NAMALWA (cell line): ENCODE measurements around the gene HYI.
A peak's percentile ranks its signal among the peaks of the same experiment; 100 is the strongest.
"Not testable (repeated sequence)": the region's sequence is repeated elsewhere in the genome, so short reads cannot be mapped to it uniquely, and the experiment has no call there.

ENCODE experiments used
- DNase-seq: peaks from one replicate; pipeline ENCODE4 v3.0.0-alpha.2; 2015; ENCODE audit warnings: low spot score

HYI gene

DNA sequence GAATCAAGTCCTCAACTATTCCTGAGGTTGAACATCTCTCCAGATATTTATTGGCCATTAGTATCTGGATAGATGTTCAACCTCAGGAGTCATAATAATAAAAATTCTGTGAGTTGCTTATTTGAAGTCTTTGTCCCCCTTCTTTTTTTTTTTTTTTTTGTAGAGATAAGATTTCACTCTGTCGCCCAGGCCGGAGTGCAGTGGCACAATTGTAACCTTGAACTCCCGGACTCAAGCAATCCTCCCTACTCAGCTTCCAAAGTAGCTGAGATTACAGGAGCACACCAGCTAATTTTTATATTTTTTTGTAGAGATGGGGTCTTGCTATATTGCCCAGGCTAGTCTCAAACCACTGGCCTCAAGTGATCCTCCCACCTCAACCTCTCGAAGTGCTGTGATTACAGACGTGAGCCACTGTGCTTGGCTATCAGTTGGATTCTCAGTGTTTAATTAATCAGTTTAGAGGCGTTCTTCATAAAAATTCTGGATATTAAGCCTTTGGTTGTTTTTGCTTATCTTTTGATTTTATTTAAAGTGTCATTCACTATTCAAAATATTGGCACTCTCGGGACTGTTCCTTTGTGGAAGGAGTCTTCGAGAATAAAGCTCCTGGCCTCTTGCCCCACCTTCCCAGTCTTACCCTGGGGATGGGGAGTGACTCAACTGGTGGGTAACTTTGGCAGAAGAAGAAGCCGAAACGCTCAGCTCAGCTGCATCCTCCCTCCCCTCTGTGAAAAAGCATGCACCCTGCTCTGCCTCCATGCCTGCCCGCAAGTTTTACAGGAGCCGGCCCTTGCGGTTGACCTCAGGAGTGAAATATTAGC, 11.2 kb upstream of the HYI start:
- no peak for DNase-seq

DNA sequence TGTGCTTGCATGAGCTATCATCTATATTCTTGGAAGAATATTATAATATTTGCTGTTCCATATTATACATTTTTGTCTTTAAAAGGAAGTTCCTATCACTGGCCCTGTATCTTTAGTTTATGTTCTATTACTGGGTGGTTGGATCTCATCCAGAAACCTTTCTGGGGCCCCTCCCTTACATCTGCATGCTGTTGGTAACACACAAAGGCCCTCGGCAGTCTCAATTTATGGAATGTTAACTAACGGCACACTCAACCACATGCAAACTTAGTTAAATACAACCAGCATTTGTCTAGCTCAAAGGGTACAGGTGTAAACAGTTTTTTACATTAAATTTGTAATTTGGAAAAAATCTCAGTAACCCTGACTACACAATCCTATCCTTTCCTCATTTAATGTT, 9.7 kb upstream of the HYI start:
- no peak for DNase-seq

DNA sequence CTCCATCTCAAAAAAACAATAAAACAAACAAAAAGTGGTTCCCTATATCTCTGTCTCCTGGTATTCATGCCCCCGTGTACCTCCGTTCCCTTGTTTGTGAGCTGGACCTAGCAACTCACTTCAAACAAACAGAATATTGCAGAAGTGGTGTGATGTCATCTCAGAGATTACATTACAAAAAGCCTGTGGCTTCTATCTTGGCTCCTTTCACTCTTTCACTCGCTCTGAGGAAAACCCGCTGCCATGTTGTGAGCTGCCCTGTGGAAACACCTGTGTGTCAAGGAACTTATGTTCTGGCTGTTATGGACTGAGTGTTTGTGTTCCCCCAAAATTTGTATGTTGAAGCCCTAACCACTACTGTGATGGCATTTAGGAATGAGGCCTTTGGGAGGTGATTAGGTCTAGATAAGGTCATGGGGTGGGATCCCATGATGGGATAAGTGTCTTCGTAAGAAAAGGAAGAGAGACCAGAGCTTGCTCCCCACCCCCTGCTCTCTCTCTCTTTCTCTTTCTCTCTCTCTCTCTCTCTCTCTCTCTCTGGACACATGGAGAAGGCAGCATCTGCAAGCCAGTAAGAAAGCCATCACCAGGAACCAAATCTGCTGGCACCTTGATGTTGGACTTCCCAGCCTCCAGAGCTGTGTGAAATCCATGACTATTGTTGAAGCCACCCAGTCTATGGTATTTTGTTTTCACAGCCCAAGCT, 7.4 kb upstream of the HYI start:
- DNase-seq = no peak

DNA sequence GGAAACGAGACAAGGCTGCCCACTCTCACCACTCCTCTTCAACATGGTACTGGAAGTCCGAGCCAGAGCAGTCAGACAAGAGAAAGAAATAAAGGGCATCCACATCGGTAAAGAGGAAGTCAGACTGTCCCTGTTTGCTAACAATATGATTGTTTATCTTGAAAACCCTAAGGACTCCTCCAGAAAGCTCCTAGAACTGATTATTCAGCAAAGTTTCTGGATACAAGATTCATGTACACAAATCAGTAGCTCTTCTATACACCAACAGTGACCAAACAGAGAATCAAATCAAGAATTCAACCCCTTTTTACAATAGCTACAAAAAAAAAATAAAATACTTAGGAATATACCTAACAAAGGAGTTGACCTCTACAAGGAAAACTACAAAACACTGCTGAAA, 4.6 kb upstream of the HYI start:
- DNase-seq = not testable (repeated sequence)

DNA sequence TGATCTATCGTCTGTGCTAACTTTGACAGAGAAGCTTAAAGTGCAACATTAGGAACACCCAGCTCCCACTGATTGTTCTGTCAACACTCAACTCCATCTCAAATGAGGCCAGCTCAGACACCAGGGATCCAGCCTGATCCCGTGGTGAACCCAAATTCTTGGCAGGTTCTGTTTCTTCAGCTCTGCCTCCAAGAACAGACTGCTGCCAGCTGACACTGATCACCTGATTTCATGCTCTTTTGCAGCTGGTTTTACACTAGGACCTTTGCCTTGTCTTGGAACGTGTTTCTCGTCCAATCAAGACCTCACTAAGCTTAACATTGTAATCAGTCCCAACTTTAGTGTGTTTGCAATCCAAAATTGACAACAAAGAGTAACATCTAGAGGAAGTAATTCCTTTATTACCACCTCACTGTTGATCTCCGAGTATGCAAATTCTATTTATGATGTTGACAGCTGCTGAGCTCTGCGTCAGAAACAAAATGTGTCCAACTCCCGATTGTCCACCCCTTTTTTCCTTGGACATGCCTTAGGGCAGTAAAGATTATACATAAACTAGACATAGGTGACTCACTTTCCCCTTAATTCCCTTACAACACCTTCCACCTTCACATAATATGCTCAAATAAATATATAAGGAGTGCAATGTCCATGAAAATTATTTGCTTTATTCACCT, 1.6 kb upstream of the HYI start:
- no peak for DNase-seq

DNA sequence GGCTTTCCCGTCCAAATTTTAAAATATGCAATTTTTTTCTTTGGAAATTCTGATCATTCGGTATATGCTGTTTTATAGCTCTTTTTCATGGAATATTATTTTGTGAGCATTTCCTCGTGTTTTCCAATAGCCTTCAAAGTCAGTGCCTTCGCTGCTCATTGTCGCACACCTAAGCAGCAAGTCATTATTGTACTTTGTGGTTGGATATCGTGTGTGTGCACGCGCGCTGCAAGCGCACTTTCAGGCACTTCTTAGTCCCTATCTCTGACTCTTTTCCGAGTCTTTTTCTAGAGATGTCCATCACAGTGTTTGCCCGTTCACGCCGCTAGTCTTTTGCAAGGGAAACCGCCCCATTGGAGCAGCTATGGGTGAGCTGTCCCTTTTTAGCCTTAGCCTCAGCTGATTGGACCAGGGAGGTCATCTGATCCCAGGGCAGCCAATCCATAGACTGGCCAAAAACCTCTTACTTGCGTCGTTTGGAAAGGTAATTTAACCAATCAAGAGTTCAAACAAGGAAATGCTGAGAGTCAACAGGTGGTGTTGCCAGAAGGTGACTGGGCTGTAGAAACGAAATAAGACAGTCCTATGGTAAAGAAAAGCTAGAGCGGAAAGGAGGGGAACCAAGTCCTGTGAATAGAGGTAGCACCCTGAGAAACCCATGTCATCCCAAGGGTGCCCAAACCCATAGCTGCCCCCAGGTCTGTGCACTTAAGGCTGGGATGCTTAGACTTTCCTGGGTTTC, 710 bp upstream of the HYI start:
- DNase-seq = peak; percentile 30

DNA sequence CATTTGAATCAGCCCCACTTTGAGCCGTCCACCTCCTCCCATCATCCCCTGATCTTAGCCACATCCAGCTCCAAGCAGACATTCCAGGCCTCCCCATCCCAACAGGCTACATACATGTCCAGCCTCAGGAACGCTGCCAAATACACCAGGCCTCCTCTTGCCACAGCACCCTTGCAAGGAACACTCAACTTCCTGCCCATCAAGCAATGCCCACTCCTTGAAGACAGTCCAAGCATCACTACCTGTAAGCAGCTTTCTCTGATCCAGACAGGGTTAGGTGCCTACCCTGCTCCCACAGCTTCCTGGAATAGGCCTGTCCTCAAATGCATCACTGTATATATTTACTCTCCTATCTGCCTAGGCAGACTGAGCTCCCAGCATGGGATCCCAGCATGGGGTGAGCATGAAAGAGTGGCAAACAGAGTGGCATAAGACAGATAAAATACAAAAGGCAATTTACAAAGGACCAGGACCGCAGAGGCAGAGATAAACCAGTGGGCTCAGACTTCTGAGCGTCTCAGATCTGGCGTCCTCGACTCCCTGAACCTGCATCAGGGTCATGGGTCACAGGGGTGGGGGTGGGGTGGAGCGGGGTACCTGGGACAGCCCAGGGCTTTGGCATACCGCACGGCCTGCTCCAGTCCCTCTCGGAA, 816 bp downstream of the HYI start:
- DNase-seq = no peak

DNA sequence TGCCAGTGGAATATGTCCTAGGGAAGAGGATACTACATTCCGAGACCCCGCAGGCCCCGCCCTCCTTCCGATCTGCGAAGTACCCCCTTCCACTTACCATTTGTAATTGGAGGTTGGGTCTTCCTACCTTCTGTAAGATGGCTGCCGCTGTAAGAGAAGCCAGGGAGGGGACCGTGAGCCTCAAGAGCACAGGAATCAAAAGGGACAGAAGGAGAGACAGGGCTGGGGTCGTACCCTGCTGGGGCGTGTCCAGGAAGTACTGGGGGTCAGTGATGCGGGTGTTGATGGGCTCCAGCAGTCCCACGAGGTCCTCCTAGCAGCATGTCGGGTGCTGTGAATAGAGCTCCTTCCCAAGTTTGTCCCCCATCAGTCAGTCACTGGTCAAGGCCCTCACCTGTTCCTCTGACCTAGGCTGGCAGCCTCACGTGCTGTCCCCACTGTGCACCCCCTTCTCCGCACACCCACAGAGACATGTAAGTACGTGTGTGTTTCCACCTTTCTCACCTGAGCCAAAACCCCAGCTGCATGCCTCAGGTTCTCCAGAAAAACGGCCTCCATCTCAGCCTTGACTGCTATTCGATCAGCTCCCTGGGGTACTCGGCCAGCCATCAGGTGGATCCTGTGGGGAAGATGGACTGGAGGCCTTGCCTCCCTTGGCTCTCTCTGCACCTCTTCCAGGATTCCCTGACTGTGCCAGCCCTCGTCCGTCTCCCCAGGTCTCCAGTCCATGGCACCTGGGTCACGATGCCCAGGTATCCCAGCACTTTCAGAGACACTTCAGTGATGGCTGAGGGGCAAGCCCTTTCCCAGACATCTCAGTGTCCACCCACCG, 1.8 kb downstream of the HYI start:
- DNase-seq = no peak

DNA sequence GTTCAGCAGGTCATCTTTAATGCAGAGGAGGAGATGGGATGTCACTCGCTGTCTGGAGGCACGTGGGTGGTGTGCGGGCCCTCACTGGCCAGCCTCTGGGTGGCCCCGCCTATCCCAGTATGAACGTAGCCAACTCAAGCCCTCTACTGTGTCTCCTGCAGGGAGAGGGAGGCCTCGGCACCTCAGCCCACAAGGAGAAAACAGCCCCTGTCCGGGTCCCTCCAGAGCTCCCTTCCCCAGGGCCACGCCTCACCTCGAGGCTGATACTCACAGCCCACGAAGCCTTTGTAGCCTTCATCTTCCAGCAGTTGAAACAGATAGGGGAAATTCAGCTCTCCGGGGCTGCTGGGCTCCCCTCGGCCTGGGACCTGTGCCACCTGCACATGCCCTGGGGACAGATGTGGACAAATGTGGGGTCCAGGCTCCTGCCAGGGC, 2.6 kb downstream of the HYI start:
- DNase-seq = no peak

DNA sequence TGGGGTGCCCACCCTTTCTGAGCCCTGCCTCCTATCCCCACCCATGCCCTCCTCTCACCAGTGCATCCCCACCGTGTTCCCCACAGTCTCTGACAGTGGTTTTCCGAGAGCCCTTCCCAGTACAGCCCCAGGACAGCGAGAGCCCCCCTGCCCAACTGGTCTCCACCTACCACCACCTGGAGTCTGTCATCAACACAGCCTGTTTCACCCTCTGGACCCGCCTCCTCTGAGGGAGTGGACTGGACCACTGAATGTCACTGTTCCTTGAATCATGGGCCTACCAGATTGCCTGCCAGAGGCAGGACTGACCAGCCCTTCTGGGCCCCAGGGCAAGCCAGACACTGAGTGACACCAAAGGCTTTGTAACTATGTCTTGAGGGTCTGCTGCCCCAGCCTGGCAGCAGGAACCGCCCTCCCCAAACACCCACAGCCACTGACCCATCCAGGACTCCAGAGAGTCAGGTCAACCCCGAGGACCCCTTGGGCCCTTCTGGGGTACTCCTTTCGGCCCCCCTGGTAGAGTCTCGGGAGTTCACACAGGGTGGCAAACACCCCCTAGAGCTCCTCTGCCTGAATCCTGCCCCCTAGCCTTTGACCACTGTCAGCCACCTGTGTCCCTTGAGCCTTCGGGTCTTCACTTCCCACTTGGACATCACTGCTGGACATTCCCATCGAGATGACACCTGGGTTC, 3.3 kb downstream of the HYI start:
- no peak for DNase-seq

DNA sequence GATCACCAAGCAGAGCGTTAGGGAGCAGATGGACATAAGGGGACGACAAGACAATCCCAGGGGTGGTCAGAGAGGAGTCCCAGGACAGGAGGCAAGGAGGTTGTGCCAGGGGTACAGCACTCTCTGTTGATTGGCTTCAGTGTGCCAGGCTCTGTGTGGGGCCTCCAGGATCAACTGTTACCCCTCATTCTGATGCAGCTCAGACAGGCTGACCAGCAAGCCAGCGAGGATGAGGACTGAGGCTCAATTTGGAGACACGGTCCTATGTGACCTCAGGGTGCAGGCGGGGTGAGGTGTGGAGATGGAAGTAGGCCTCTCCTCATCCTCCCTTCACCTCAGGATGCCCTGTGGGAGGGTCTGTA, 4.0 kb downstream of the HYI start:
- DNase-seq = no peak

DNA sequence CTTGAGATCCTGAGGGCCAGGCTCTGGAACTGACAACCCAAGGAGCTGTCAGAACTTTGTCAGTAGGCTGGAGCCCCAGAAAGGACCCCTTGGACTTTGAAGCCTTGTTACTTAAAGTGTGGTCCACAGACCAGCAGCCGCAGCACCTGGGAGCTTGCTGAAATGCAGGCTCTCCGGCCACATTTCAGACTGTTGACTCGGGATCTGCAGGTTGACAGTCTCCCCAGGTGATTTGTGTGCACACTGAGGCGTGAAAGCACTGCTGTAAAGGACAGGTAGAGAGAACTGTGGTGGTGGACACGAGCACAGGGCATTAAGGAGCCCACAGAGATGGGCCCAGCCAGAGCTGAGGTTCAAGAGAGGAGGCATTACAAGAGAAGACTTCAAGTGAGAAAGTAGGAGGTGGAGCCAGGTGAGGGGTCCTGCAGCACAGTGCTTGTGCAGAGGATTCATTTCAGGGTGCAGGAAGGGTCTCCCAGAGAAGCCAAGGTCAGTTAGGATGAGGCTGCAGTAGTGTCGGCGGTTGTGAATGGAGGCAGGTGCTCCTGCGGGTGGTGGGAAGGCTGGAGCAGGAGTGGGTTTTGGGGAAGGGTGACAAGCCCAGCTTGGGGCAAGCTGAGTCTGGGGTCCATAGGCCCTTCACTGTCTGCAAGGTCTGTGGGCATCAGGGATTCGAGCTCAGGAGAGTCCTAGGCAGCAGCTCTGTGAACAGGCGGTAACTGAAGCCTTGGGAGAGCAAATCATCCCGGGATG, 4.6 kb downstream of the HYI start:
- DNase-seq = no peak

DNA sequence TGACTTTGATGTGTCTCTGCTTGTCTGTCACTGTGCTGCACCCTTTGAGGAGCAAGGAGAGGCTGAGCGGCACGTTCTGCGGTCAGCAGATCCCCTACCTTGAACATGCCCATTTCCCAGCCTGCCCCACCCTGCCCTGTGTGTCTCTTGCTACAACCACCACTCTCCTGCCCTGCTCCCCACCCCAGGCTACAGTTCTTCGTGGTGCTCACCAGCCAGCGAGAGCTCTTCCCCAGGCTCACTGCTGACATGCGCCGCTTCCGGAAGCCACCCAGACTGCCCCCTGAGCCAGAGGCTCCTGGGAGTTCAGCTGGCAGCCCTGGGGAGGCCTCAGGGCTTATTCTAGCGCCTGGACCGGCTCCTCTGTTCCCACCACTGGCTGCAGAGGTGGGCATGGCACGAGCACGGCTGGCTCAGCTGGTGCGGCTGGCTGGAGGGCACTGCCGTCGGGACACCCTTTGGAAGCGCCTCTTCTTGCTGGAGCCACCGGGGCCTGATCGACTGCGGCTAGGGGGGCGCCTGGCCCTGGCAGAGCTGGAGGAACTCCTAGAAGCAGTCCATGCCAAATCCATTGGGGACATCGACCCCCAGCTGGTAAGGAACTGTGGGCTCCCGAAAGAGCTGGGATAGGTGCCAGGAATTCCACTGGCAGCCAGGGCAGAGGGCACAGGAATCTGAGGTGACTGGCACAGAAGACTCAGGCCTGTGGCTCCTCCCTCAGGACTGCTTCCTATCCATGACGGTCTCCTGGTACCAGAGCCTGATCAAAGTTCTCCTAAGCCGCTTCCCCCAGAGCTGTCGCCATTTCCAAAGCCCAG, 5.6 kb downstream of the HYI start:
- no peak for DNase-seq

DNA sequence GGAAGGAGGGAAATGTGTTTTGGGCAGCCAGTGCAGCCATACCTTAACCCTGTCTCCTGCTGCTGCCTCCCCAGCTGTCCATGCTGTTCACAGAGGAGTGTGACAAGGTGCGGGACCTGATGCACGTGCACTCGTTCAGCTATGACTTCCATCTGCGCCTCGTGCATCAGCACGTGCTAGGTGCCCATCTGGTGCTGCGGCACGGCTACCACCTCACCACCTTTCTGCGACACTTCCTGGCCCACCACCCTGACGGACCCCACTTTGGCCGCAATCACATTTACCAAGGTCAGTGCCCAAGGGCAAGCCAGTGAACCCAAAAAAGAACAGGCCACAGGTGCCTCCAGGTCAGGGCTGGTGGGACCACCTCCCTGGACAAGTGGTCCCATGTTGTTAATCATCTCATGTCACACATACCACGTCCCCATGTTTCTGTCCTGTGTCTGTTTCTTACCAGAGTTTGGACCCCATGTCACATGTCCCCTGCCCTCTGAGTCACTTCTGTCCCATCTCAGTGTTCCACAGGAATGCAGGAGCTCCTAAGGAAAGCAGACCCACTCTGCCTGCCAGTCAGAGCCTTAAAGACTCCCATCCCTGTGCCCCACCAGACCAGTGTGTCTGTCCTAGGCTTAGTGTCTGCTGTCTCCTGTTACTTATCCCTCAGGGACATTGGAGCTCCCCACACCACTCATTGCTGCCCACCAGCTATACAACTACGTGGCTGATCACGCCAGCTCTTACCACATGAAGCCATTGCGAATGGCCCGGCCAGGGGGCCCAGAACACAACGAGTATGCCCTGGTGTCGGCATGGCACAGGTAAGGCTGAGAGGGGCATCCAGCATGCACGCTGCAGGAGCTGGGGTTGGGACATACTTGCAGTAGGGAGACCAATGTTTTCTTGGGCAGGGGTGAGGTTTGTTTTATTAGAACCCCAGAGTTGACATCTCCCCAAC, 6.6 kb downstream of the HYI start:
- no peak for DNase-seq

DNA sequence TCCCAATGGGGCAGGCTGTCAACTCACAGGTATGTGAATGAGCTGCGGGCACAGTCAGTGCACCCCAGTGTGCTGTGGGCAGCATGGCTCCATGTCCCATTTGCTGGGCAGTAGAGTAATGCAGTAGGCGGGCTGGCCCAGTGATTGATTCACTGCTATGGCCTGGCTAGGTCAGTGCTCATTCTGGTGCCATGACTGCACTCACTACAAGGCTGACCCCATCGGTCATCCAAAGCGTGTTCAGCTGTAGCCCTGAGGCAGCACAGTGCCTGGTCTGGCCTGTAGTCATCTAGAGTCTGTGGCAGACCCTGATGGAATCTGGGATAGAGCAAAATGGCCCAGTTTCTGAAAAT, 7.4 kb downstream of the HYI start:
- no peak for DNase-seq

DNA sequence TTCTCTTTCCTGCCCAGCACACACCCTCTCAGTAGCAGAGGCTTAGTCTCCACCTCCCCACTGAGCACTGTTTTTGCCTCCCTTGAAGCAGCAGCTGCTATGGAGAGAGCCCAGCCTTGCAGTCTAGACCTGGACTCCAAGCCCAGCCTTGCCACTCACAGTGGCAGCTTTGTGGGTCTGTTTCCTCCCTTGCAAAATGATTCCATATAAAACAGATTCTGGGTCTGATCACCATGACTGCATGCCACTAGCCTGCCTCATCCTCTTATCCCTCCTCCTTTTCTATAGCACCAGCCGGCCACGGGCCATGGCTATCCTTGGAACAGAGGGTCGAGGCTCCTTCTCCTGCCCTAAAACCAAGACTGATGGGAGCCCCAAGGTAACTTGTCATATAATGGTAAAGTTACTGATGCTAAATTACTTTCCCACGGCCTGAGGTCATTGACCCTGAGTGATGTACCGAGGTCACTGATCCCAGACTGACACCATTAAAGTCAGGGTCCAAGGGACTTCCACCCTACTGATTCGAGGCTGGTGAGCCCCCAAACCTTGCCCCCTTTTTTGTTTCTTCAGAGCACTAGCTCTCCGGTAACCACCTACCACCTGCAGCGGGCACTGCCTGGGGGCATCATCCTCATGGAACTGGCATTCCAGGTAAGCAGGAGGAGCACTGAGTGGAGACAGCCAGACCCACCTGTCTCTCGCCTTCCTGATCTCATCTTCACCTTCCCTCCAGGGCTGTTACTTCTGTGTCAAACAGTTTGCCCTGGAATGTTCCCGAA, 7.9 kb downstream of the HYI start:
- DNase-seq = no peak

DNA sequence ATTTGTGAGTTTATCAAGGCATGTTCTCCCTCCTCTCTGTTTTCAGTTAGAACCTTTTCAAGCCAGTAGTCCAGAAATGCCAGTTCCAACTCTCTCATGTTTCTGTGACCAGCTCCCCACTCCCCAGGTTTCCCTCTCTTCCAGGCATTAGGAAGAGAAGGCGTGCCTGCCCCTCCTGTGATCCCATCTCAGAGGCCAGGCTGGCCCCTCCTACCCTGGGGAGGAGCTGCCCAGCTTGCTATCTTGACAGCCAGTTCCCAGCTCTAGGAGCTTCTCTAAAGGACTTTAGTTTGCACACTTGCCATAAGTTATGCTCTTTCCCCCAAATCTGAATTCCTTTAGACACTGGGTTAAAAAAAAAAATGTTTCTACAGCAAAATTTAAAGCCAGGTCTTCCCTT, 8.9 kb downstream of the HYI start:
- no peak for DNase-seq
